Mesendoderm (in vitro differentiated cells): ENCODE measurements around the gene NRP2.

Experiments used
- DNase-seq: peaks from one replicate; pipeline ENCODE4 v3.0.0; 2013
- H2AK5ac ChIP-seq: 2 replicates; pipeline ENCODE4 v1.6.1; 2013; ENCODE audit warnings: low read length, inconsistent platforms
- H2BK120ac ChIP-seq: 2 replicates; pipeline ENCODE4 v1.6.1; 2013; ENCODE audit warnings: low read depth, mild to moderate bottlenecking, low read length, moderate library complexity, mixed read lengths
- H2BK15ac ChIP-seq: replicated peaks from 2 replicates; pipeline ENCODE4 v1.6.1; 2013; ENCODE audit warnings: low read depth, mild to moderate bottlenecking, moderate library complexity
- H2BK5ac ChIP-seq: 2 replicates; pipeline ENCODE4 v1.6.1; 2013; ENCODE audit warnings: low read length, inconsistent platforms
- H3K18ac ChIP-seq: 2 replicates; pipeline ENCODE4 v1.6.1; 2013; ENCODE audit warnings: mild to moderate bottlenecking, low read length, mixed read lengths
- H3K23ac ChIP-seq: one replicate; pipeline ENCODE4 v1.6.1; 2013; ENCODE audit warnings: low read length
- H3K27ac ChIP-seq: 2 replicates; pipeline ENCODE4 v1.5.1; 2013; ENCODE audit warnings: low read depth, mild to moderate bottlenecking, inconsistent platforms, low read length, moderate library complexity
- H3K27me3 ChIP-seq: 2 replicates; pipeline ENCODE4 v1.6.1; 2013; ENCODE audit warnings: low read length, control low read depth, mild to moderate bottlenecking, inconsistent platforms; ENCODE audit not compliant: insufficient read depth, poor library complexity
- H3K36me3 ChIP-seq: 2 replicates; pipeline ENCODE4 v1.6.1; 2013; ENCODE audit warnings: low read length, inconsistent platforms; ENCODE audit not compliant: control insufficient read depth, insufficient read depth
- H3K4ac ChIP-seq: one replicate; pipeline ENCODE4 v1.6.1; 2013; ENCODE audit warnings: low read depth, mild to moderate bottlenecking, low read length, moderate library complexity
- H3K4me1 ChIP-seq: 2 replicates; pipeline ENCODE4 v1.6.1; 2013; ENCODE audit warnings: low read depth, low read length, inconsistent platforms; ENCODE audit not compliant: control insufficient read depth
- H3K4me2 ChIP-seq: 2 replicates; pipeline ENCODE4 v1.6.1; 2013; ENCODE audit warnings: low read length
- H3K4me3 ChIP-seq: 2 replicates; pipeline ENCODE4 v1.5.1; 2013; ENCODE audit warnings: mild to moderate bottlenecking, low read length
- H3K56ac ChIP-seq: one replicate; pipeline ENCODE4 v1.6.1; 2013; ENCODE audit warnings: low read length
- H3K79me1 ChIP-seq: 2 replicates; pipeline ENCODE4 v1.6.1; 2013; ENCODE audit warnings: low read length, inconsistent platforms
- H3K79me2 ChIP-seq: 2 replicates; pipeline ENCODE4 v1.6.1; 2013; ENCODE audit warnings: mild to moderate bottlenecking, low read length; ENCODE audit not compliant: control insufficient read depth, insufficient read depth
- H3K9ac ChIP-seq: 2 replicates; pipeline ENCODE4 v1.6.1; 2013; ENCODE audit warnings: low read length, inconsistent platforms
- H4K5ac ChIP-seq: one replicate; pipeline ENCODE4 v1.6.1; 2013; ENCODE audit warnings: low read length
- H4K8ac ChIP-seq: one replicate; pipeline ENCODE4 v1.6.1; 2013; ENCODE audit warnings: low read depth, mild to moderate bottlenecking, control low read depth, low read length, moderate library complexity
- WGBS: extraction: QIAGEN DNeasy Blood & Tissue Kit; methylation state at CpG from one replicate; pipeline ENCODE4 v1.1.7; 2013; ENCODE audit warnings: low lambda C conversion rate, missing lambda C conversion rate; ENCODE audit not compliant: insufficient coverage; ENCODE audit errors: extremely low coverage; 5-methylcytosine and 5-hydroxymethylcytosine counted together

NRP2 gene

DNA sequence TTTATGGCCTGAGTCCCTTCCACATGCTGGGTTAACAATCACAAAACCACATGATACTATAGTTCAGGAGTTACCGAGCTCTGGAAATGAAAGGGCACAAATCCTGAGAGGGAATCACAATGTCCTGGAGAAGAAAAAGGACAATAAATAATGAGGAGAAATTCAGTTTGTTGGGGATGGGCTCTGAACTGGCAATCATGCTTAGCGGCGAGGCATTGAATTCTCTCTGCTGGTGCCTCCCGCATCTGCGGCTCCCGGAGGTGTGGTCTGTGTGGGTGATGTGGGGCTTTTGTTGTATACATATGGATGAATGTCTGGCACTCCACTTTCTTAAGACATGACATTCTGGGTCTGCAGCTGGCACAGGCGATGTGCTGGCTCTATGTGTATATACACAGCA lies 46.1 kb downstream of the NRP2 start:
- no peak overlapping the region for H3K27ac ChIP-seq
- no peak overlapping the region for H2BK15ac ChIP-seq
- no peaks in the 10 kb centered on the region for H3K79me2 ChIP-seq
- H3K23ac ChIP-seq = no peak overlapping the region
- H4K8ac ChIP-seq = no peak overlapping the region
- no peaks in the 10 kb centered on the region for H3K27me3 ChIP-seq
- H2BK5ac ChIP-seq = no peak overlapping the region
- WGBS = no CpG with 5 or more reads among the region's 7 CpGs
- peaks cover 6% of the 10 kb centered on the region for H3K36me3 ChIP-seq
- H3K79me1 ChIP-seq = no peaks in the 10 kb centered on the region
- peaks cover 2% of the 10 kb centered on the region for H3K4me1 ChIP-seq
- H2AK5ac ChIP-seq = no peak overlapping the region
- H3K18ac ChIP-seq = no peak overlapping the region
- H3K56ac ChIP-seq = no peak overlapping the region
- H3K9ac ChIP-seq = no peak overlapping the region
- no peak overlapping the region for H3K4me3 ChIP-seq
- no peak overlapping the region for H2BK120ac ChIP-seq
- no peak overlapping the region for H3K4me2 ChIP-seq
- no peak for DNase-seq
- no peak overlapping the region for H3K4ac ChIP-seq
- H4K5ac ChIP-seq = no peak overlapping the region

GRCh38 chr2:205730191-205730590 lies 47.9 kb downstream of the NRP2 start:
- Histone ChIP-seq H3K56ac (no peak overlapping the region), H3K79me1 (no peaks in the 10 kb centered on the region), H2BK120ac (no peak overlapping the region), H4K8ac (no peak overlapping the region), H3K79me2 (no peaks in the 10 kb centered on the region), H4K5ac (no peak overlapping the region), H2BK5ac (no peak overlapping the region), H3K18ac (no peak overlapping the region), H3K4ac (no peak overlapping the region), H2AK5ac (no peak overlapping the region), H3K23ac (no peak overlapping the region), H2BK15ac (no peak overlapping the region), H3K27ac (no peak overlapping the region), H3K9ac (no peak overlapping the region), H3K4me1 (peaks cover 9% of the 10 kb centered on the region), H3K27me3 (no peaks in the 10 kb centered on the region), H3K4me2 (no peak overlapping the region), H3K36me3 (peaks cover 3% of the 10 kb centered on the region), H3K4me3 (no peak overlapping the region)
- no CpG with 5 or more reads among the region's 9 CpGs for WGBS
- no peak for DNase-seq

DNA sequence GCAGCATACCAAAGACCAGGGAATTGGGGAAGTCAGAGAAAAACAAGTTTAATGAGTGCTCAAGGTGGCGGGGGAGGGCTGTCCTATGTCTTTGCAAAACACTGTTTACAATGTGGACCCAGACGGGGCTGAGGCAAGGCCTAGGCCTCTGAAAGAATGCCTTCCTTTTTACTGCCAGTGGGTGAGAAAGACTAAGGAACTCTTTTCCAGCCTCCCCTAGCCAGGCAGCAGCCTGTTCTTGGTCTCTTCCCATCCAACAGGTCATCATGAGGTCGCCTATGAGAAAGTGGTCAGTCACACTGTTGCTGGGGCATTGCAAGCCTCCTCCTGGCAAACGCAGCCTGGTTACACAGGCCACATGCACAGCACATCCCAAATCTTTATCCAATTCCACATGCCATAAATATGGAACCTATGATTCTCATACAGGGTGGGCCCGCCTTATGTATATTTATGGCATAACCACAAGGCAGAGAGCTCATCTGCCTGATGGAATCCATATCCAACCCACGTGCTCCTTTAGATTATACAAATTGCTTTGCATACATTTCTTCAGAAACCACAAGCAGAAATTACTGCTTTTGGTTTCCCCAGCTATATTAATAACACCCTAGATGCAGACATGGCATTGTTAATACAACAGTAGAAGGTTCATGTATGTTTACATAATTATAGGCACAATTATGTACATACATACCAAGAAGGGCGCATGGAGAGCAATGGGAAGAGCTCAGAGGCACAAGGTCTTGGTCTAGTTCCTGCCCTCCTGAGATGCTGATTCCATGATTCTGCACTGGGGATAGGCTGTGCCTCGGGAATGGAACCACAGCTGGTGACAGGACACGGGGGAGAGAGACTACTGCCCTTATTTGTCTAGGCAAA lies 48.6 kb downstream of the NRP2 start:
- H3K27ac ChIP-seq = no peak overlapping the region
- no peak overlapping the region for H2BK15ac ChIP-seq
- peaks cover 9% of the 10 kb centered on the region for H3K4me1 ChIP-seq
- H3K23ac ChIP-seq = no peak overlapping the region
- H3K79me2 ChIP-seq = no peaks in the 10 kb centered on the region
- no peak overlapping the region for H4K8ac ChIP-seq
- peak overlapping the region; percentile 6 for H3K56ac ChIP-seq
- H3K36me3 ChIP-seq = peaks cover 3% of the 10 kb centered on the region
- no peak overlapping the region for H2BK5ac ChIP-seq
- DNase-seq = no peak
- no CpG with 5 or more reads among the region's 9 CpGs for WGBS
- H3K9ac ChIP-seq = no peak overlapping the region
- H2BK120ac ChIP-seq = no peak overlapping the region
- no peak overlapping the region for H3K4me3 ChIP-seq
- H3K27me3 ChIP-seq = no peaks in the 10 kb centered on the region
- H3K18ac ChIP-seq = no peak overlapping the region
- no peak overlapping the region for H2AK5ac ChIP-seq
- H3K4ac ChIP-seq = no peak overlapping the region
- H4K5ac ChIP-seq = no peak overlapping the region
- H3K79me1 ChIP-seq = no peaks in the 10 kb centered on the region
- H3K4me2 ChIP-seq = no peak overlapping the region

GRCh38 chr2:205731583-205731981 lies 49.3 kb downstream of the NRP2 start:
- Histone ChIP-seq H4K5ac (no peak overlapping the region), H2AK5ac (no peak overlapping the region), H3K79me1 (no peaks in the 10 kb centered on the region), H3K9ac (no peak overlapping the region), H3K4me3 (no peak overlapping the region), H2BK15ac (no peak overlapping the region), H3K79me2 (no peaks in the 10 kb centered on the region), H3K27ac (no peak overlapping the region), H3K4me2 (no peak overlapping the region), H2BK120ac (no peak overlapping the region), H3K18ac (no peak overlapping the region), H3K4ac (no peak overlapping the region), H4K8ac (no peak overlapping the region), H3K4me1 (peaks cover 9% of the 10 kb centered on the region), H2BK5ac (no peak overlapping the region), H3K27me3 (no peaks in the 10 kb centered on the region), H3K23ac (no peak overlapping the region), H3K56ac (no peak overlapping the region), H3K36me3 (no peaks in the 10 kb centered on the region)
- peak; percentile 30 for DNase-seq
- WGBS = no CpG with 5 or more reads among the region's 4 CpGs

DNA sequence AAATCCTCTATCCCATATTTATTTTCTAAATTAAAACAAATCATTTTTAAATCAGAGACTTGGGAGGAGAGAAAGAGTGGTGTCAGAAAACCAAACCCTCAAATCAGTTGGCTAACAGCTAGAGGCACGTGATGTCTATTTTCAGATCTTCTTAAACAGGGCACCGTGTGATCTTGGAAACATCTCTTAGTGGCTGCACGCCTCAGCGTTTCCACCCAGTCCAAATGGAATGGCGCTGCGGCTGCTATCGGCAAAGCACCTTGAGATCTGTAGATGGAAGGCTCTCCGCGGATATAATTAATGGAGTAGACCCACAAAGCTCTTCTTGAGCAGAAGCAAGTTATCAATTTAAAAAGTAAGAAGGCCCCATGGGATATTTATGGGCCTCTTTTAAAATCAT lies 50.0 kb downstream of the NRP2 start:
- no peak overlapping the region for H3K9ac ChIP-seq
- H3K36me3 ChIP-seq = no peaks in the 10 kb centered on the region
- WGBS = no CpG with 5 or more reads among the region's 9 CpGs
- H3K4me3 ChIP-seq = no peak overlapping the region
- H2AK5ac ChIP-seq = no peak overlapping the region
- H3K4me2 ChIP-seq = no peak overlapping the region
- no peak overlapping the region for H3K27ac ChIP-seq
- no peak overlapping the region for H4K5ac ChIP-seq
- no peaks in the 10 kb centered on the region for H3K27me3 ChIP-seq
- no peak overlapping the region for H3K4ac ChIP-seq
- H2BK15ac ChIP-seq = no peak overlapping the region
- no peak overlapping the region for H3K18ac ChIP-seq
- H3K79me2 ChIP-seq = no peaks in the 10 kb centered on the region
- no peak for DNase-seq
- H2BK120ac ChIP-seq = no peak overlapping the region
- no peak overlapping the region for H2BK5ac ChIP-seq
- H3K56ac ChIP-seq = no peak overlapping the region
- no peak overlapping the region for H4K8ac ChIP-seq
- no peaks in the 10 kb centered on the region for H3K79me1 ChIP-seq
- H3K4me1 ChIP-seq = peaks cover 9% of the 10 kb centered on the region
- no peak overlapping the region for H3K23ac ChIP-seq

GRCh38 chr2:205733082-205733481 lies 50.8 kb downstream of the NRP2 start:
- H2AK5ac ChIP-seq = no peak overlapping the region
- peaks cover 9% of the 10 kb centered on the region for H3K4me1 ChIP-seq
- no peak overlapping the region for H3K4me2 ChIP-seq
- H3K27me3 ChIP-seq = no peaks in the 10 kb centered on the region
- H3K79me1 ChIP-seq = no peaks in the 10 kb centered on the region
- H3K9ac ChIP-seq = no peak overlapping the region
- peak overlapping the region; percentile 75 for H3K18ac ChIP-seq
- DNase-seq = no peak
- no peak overlapping the region for H3K23ac ChIP-seq
- H3K36me3 ChIP-seq = peaks cover 2% of the 10 kb centered on the region
- no peak overlapping the region for H3K27ac ChIP-seq
- H3K56ac ChIP-seq = no peak overlapping the region
- no peaks in the 10 kb centered on the region for H3K79me2 ChIP-seq
- H2BK120ac ChIP-seq = no peak overlapping the region
- no peak overlapping the region for H3K4me3 ChIP-seq
- no peak overlapping the region for H2BK15ac ChIP-seq
- no peak overlapping the region for H3K4ac ChIP-seq
- H4K8ac ChIP-seq = no peak overlapping the region
- WGBS = no CpG with 5 or more reads among the region's 9 CpGs
- H2BK5ac ChIP-seq = no peak overlapping the region
- peak overlapping the region; percentile 52 for H4K5ac ChIP-seq
